Right cardiac atrium (tissue), 5 donors: ENCODE data around the gene TPRA1. TPM values are rescaled to one million over a fixed set of nuclear protein-coding genes. Genes with fewer than 3 reads are reported as not detected.
A peak's percentile ranks its signal among the peaks of the same experiment; 100 is the strongest.

ENCODE experiments used
- ATAC-seq, 2 donors: fragments of 200-7000 bp; cut with Tn5 transposase; one replicate each; pipeline versions ENCODE4 v1.8.0 to v1.9.1; 2020; ENCODE audit warnings: moderate library complexity in 2 of 2, mild to moderate bottlenecking in 1 of 2
- DNase-seq, 3 donors: peaks; one replicate each; pipeline ENCODE4 v3.0.0-alpha.2; 2020
- H3K27ac ChIP-seq: one replicate; pipeline ENCODE4 v1.5.1; 2013; ENCODE audit warnings: mild to moderate bottlenecking, low read length, control low read depth, moderate library complexity
- H3K27me3 ChIP-seq: one replicate; pipeline ENCODE4 v1.6.1; 2013; ENCODE audit not compliant: control insufficient read depth, insufficient read depth
- H3K4me1 ChIP-seq: one replicate; pipeline ENCODE4 v1.6.1; 2013; ENCODE audit warnings: low read length; ENCODE audit not compliant: control insufficient read depth, insufficient read depth
- H3K4me3 ChIP-seq: one replicate; pipeline ENCODE4 v1.5.1; 2013; ENCODE audit warnings: low read length, control low read depth
- H3K9me3 ChIP-seq: one replicate; pipeline ENCODE4 v1.6.1; 2013; ENCODE audit warnings: low read length; ENCODE audit not compliant: control insufficient read depth
- WGBS: extraction: QIAGEN DNeasy Blood & Tissue Kit; methylation state at CpG from one replicate; pipeline ENCODE4 v1.1.7; 2013; 5-methylcytosine and 5-hydroxymethylcytosine counted together
- intact Hi-C, 4 donors: fragments of 100-400 bp; cut with DNase I; formaldehyde crosslinking; loops; one replicate each; pipeline versions ENCODE4 v1.11.0 to v1.14.0; 2022 to 2023
- polyA plus RNA-seq: library from polyadenylated mRNA; stranded (reverse); fragments of 200-250 nt; gene quantifications from one replicate; pipeline ENCODE4 v1.2.3, GENCODE V29; 2013
- total RNA-seq, 4 donors: library from RNA; stranded (reverse); fragmentation: NEBNext Ultra II Directional; extraction: Animal tissue kit (Norgen Biotek cat#: 25700); gene quantifications; one replicate each; pipeline ENCODE4 v1.2.1, GENCODE V29; 2021
- donor health status: healthy with polysubstance abuse.
- donor health status: DM: no; HTN: yes; CAD: no.
- donor health status: DM: no; HTN: no; CAD: no.
- donor health status: DM: no; HTN: yes; CAD: no; lungs with severe emphysema.
- donor health status: DM: yes; HTN: yes; CAD: no.

TPRA1 gene
- total and polyA plus RNA-seq, 5 donors = 17.9 to 23.7 (median 19.2) TPM

- Histone ChIP-seq H3K9me3 (no peaks in the 10 kb centered on the region), H3K27me3 (no peaks in the 10 kb centered on the region), H3K4me1 (no peaks in the 10 kb centered on the region), H3K4me3 (no peak overlapping the region), H3K27ac (no peak overlapping the region)
- DNase-seq = no peak
- WGBS = 88% methylated on average over 6 of the region's 6 CpGs
- intact Hi-C loops = no loop called here
- ATAC-seq = no peak
Observed at GRCh38 chr3:127615631-127616305, 25.2 kb upstream of the TPRA1 start.

GRCh38 chr3:127614928-127615589, 24.5 kb upstream of the TPRA1 start:
- no peaks in the 10 kb centered on the region for H3K9me3 ChIP-seq
- no peak overlapping the region for H3K27ac ChIP-seq
- 79% methylated on average over 4 of the region's 4 CpGs for WGBS
- H3K27me3 ChIP-seq = no peaks in the 10 kb centered on the region
- no peak overlapping the region for H3K4me3 ChIP-seq
- intact Hi-C loops = no loop called here
- no peaks in the 10 kb centered on the region for H3K4me1 ChIP-seq
- ATAC-seq (no peak), DNase-seq (no peak)

- H3K27me3 ChIP-seq = no peaks in the 10 kb centered on the region
- intact Hi-C loops = no loop called here
- H3K4me3 ChIP-seq = no peak overlapping the region
- DNase-seq = no peak
- H3K9me3 ChIP-seq = no peaks in the 10 kb centered on the region
- ATAC-seq = no peak
- no peak overlapping the region for H3K27ac ChIP-seq
- no peaks in the 10 kb centered on the region for H3K4me1 ChIP-seq
Observed at GRCh38 chr3:127613406-127613805, 22.9 kb upstream of the TPRA1 start.

GRCh38 chr3:127612966-127613365, 22.4 kb upstream of the TPRA1 start:
- intact Hi-C loops = no loop called here
- Histone ChIP-seq H3K27me3 (no peaks in the 10 kb centered on the region), H3K4me3 (no peak overlapping the region), H3K27ac (no peak overlapping the region), H3K4me1 (no peaks in the 10 kb centered on the region), H3K9me3 (no peaks in the 10 kb centered on the region)
- DNase-seq = no peak
- no peak for ATAC-seq
- 60% methylated on average over 6 of the region's 6 CpGs for WGBS

- H3K9me3 ChIP-seq = no peaks in the 10 kb centered on the region
- DNase-seq = no peak
- no peak for ATAC-seq
- no peak overlapping the region for H3K4me3 ChIP-seq
- H3K27me3 ChIP-seq = no peaks in the 10 kb centered on the region
- no peaks in the 10 kb centered on the region for H3K4me1 ChIP-seq
- H3K27ac ChIP-seq = no peak overlapping the region
- WGBS = 96% methylated on average over 8 of the region's 8 CpGs
- intact Hi-C loops = no loop called here
Observed at GRCh38 chr3:127611251-127611650, 20.7 kb upstream of the TPRA1 start.

GRCh38 chr3:127610105-127610504, 19.6 kb upstream of the TPRA1 start:
- WGBS = 89% methylated on average over 5 of the region's 5 CpGs
- Histone ChIP-seq H3K9me3 (no peaks in the 10 kb centered on the region), H3K4me1 (no peaks in the 10 kb centered on the region), H3K27me3 (no peaks in the 10 kb centered on the region), H3K4me3 (no peak overlapping the region), H3K27ac (no peak overlapping the region)
- no peak for DNase-seq
- no peak for ATAC-seq
- intact Hi-C loops = no loop called here

- no peak overlapping the region for H3K4me3 ChIP-seq
- DNase-seq (peak; percentile 37 to 82 (median 81)), ATAC-seq (peak; percentile 51 to 75)
- H3K27ac ChIP-seq = peak overlapping the region; percentile 42
- no peaks in the 10 kb centered on the region for H3K4me1 ChIP-seq
- intact Hi-C loops = no loop called here
- no peaks in the 10 kb centered on the region for H3K27me3 ChIP-seq
- no peaks in the 10 kb centered on the region for H3K9me3 ChIP-seq
- WGBS = 70% methylated on average over 14 of the region's 14 CpGs
Observed at GRCh38 chr3:127608362-127608718, 17.8 kb upstream of the TPRA1 start.

GRCh38 chr3:127607675-127608361, 17.3 kb upstream of the TPRA1 start:
- H3K9me3 ChIP-seq = no peaks in the 10 kb centered on the region
- DNase-seq (no peak), ATAC-seq (peak in 1 of 2 donors; percentile 18)
- no peaks in the 10 kb centered on the region for H3K27me3 ChIP-seq
- intact Hi-C loops = no loop called here
- H3K4me1 ChIP-seq = no peaks in the 10 kb centered on the region
- H3K27ac ChIP-seq = peak overlapping the region; percentile 42
- H3K4me3 ChIP-seq = no peak overlapping the region
- 79% methylated on average over 7 of the region's 7 CpGs for WGBS

- Histone ChIP-seq H3K27me3 (no peaks in the 10 kb centered on the region), H3K27ac (no peak overlapping the region), H3K9me3 (no peaks in the 10 kb centered on the region), H3K4me3 (no peak overlapping the region), H3K4me1 (no peaks in the 10 kb centered on the region)
- intact Hi-C loops = no loop called here
- no peak for ATAC-seq
- WGBS = 92% methylated on average over 17 of the region's 17 CpGs
- DNase-seq = no peak
Observed at GRCh38 chr3:127606981-127607595, 16.6 kb upstream of the TPRA1 start.

GRCh38 chr3:127606086-127606805, 15.7 kb upstream of the TPRA1 start:
- no peaks in the 10 kb centered on the region for H3K4me1 ChIP-seq
- H3K4me3 ChIP-seq = no peak overlapping the region
- H3K27me3 ChIP-seq = no peaks in the 10 kb centered on the region
- no peaks in the 10 kb centered on the region for H3K9me3 ChIP-seq
- no peak for DNase-seq
- 93% methylated on average over 24 of the region's 24 CpGs for WGBS
- no peak for ATAC-seq
- no peak overlapping the region for H3K27ac ChIP-seq
- intact Hi-C loops = no loop called here
